DND-41 (cell line): ENCODE measurements around the gene LRRC27.

ENCODE experiments used
- EZH2 ChIP-seq: IDR thresholded peaks from 3 replicates; pipeline ENCODE4 v1.6.1; 2012; ENCODE audit warnings: borderline replicate concordance, low read depth, mild to moderate bottlenecking, moderate library complexity, low read length, inconsistent platforms; ENCODE audit not compliant: severe bottlenecking
- TF ChIP-seq, protein P1 (sequence below): IDR thresholded peaks from 2 replicates; pipeline ENCODE4 v1.5.1; 2012; ENCODE audit warnings: borderline replicate concordance, low read length, moderate library complexity, mild to moderate bottlenecking; ENCODE audit not compliant: poor library complexity, severe bottlenecking; ENCODE audit errors: extremely low read depth

DNA sequence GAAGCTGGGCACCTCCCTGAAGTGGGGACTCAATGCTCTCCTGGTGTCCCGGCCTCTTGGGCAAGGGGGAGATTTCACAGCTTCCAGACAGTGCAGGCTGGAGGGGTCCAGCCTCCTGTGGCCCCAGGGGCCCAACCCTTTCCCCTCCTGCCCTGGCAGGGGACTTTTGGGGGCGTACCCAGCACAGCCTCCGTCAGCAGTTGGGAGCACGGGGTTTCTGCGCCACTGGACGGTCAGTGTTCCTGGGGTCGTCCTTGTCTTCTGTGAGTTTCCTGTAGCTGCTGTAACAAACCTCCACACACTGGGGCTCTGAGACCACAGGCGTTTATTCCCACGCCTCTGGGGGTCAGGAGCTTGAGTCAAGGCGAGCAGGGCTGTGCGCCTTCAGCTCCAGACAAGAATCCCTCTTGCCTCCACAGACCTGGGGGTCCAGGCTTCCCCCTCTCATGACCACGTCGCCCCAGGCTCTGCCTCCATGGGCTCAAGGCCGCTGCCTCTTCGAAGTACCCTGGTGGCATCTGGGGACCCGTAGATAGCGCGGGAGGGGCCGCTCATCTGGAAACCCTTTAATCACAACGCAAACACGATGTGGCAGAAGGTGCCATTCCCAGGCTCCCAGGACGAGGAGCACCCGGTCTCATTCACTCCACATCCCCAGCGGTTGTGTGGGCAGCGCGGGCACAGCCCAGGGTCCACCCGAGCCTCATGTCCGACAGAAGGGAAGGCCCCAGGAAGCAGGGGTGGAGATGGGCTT lies 79.0 kb downstream of the LRRC27 start:
- no peak for TF ChIP-seq EZH2
- TF ChIP-seq, protein P1, sequence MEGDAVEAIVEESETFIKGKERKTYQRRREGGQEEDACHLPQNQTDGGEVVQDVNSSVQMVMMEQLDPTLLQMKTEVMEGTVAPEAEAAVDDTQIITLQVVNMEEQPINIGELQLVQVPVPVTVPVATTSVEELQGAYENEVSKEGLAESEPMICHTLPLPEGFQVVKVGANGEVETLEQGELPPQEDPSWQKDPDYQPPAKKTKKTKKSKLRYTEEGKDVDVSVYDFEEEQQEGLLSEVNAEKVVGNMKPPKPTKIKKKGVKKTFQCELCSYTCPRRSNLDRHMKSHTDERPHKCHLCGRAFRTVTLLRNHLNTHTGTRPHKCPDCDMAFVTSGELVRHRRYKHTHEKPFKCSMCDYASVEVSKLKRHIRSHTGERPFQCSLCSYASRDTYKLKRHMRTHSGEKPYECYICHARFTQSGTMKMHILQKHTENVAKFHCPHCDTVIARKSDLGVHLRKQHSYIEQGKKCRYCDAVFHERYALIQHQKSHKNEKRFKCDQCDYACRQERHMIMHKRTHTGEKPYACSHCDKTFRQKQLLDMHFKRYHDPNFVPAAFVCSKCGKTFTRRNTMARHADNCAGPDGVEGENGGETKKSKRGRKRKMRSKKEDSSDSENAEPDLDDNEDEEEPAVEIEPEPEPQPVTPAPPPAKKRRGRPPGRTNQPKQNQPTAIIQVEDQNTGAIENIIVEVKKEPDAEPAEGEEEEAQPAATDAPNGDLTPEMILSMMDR, result no peak
